ENCODE measurements around the gene STMND1. TPM values are rescaled to one million over a fixed set of nuclear protein-coding genes. Genes with fewer than 3 reads are reported as not detected.
"Not testable (repeated sequence)": the region's sequence is repeated elsewhere in the genome, so short reads cannot be mapped to it uniquely, and the experiment has no call there.

Gene STMND1
- total RNA-seq (2014; rRNA removed; shearing (Covaris generic)) = not detected in 2 replicates

GRCh38 chr6:17101422-17102257, at the start of gene STMND1:
STMND1 (plus strand) TSS chr6:17102050; CDS start chr6:17102258, 208 bp downstream.
- DNase-seq (ENCODE audit: low spot score) = no peak

GRCh38 chr6:17054647-17055046, 47.2 kb upstream of the STMND1 start:
- DNase-seq (ENCODE audit: low spot score) = no peak

GRCh38 chr6:17057322-17057721, 44.5 kb upstream of the STMND1 start:
- DNase-seq (ENCODE audit: low spot score) = no peak

GRCh38 chr6:17058550-17058949, 43.3 kb upstream of the STMND1 start:
- no peak for DNase-seq (ENCODE audit: low spot score)

- no peak for DNase-seq (ENCODE audit: low spot score)
Observed at GRCh38 chr6:17059022-17059421, 42.8 kb upstream of the STMND1 start.

- no peak for DNase-seq (ENCODE audit: low spot score)
Observed at GRCh38 chr6:17059850-17060249, 42.0 kb upstream of the STMND1 start.

GRCh38 chr6:17061097-17061496, 40.8 kb upstream of the STMND1 start:
- DNase-seq (ENCODE audit: low spot score) = no peak

- no peak for DNase-seq (ENCODE audit: low spot score)
Observed at GRCh38 chr6:17062871-17063440, 38.9 kb upstream of the STMND1 start.

- DNase-seq (ENCODE audit: low spot score) = no peak
Observed at GRCh38 chr6:17064975-17065374, 36.9 kb upstream of the STMND1 start.

GRCh38 chr6:17066610-17067009, 35.2 kb upstream of the STMND1 start:
- no peak for DNase-seq (ENCODE audit: low spot score)

GRCh38 chr6:17068972-17069371, 32.9 kb upstream of the STMND1 start:
- DNase-seq (ENCODE audit: low spot score) = not testable (repeated sequence)

GRCh38 chr6:17070400-17070799, 31.4 kb upstream of the STMND1 start:
- not testable (repeated sequence) for DNase-seq (ENCODE audit: low spot score)

GRCh38 chr6:17073596-17073995, 28.3 kb upstream of the STMND1 start:
- DNase-seq (ENCODE audit: low spot score) = not testable (repeated sequence)

GRCh38 chr6:17081273-17081672, 20.6 kb upstream of the STMND1 start:
- DNase-seq (ENCODE audit: low spot score) = no peak

GRCh38 chr6:17081860-17082508, 19.9 kb upstream of the STMND1 start:
- no peak for DNase-seq (ENCODE audit: low spot score)

GRCh38 chr6:17083397-17083796, 18.5 kb upstream of the STMND1 start:
- no peak for DNase-seq (ENCODE audit: low spot score)

- peak; percentile 76 for DNase-seq (ENCODE audit: low spot score)
Observed at GRCh38 chr6:17086469-17086868, 15.4 kb upstream of the STMND1 start.

- DNase-seq (ENCODE audit: low spot score) = no peak
Observed at GRCh38 chr6:17088091-17088611, 13.7 kb upstream of the STMND1 start.

GRCh38 chr6:17091122-17091521, 10.7 kb upstream of the STMND1 start:
- no peak for DNase-seq (ENCODE audit: low spot score)

- peak; percentile 23 for DNase-seq (ENCODE audit: low spot score)
Observed at GRCh38 chr6:17093686-17094085, 8.2 kb upstream of the STMND1 start.

GRCh38 chr6:17096096-17096495, 5.8 kb upstream of the STMND1 start:
- no peak for DNase-seq (ENCODE audit: low spot score)

GRCh38 chr6:17096652-17097051, 5.2 kb upstream of the STMND1 start:
- DNase-seq (ENCODE audit: low spot score) = no peak

GRCh38 chr6:17097982-17098381, 3.9 kb upstream of the STMND1 start:
- no peak for DNase-seq (ENCODE audit: low spot score)
